Smooth muscle cell (in vitro differentiated cells): Measurements from ENCODE around the gene SRGN. TPM values are rescaled to one million over a fixed set of nuclear protein-coding genes. Genes with fewer than 3 reads are reported as not detected.

Source experiments
- DNase-seq: peaks from one replicate; lab custom pipeline; 2025; ENCODE audit not compliant: unreplicated experiment; lab: John Stamatoyannopoulos, UW
- H2AFZ ChIP-seq: fragments of 200-600 bp; sonication (generic); 2 replicates; pipeline ENCODE4 v1.6.0; 2016; ENCODE audit warnings: antibody characterized with exemption, low read depth, mild to moderate bottlenecking
- H3F3A ChIP-seq: fragments of 200-600 bp; sonication (generic); 2 replicates; pipeline ENCODE4 v1.6.0; 2017; ENCODE audit warnings: antibody characterized with exemption, low read depth
- H3K27ac ChIP-seq: fragments of 200-600 bp; sonication (generic); 2 replicates; pipeline ENCODE4 v1.5.1; 2016; ENCODE audit warnings: low read depth, mild to moderate bottlenecking
- H3K27me3 ChIP-seq: fragments of 200-600 bp; sonication (generic); 2 replicates; pipeline ENCODE4 v1.6.1; 2016; ENCODE audit warnings: low read depth, mild to moderate bottlenecking
- H3K36me3 ChIP-seq: fragments of 200-600 bp; sonication (generic); 2 replicates; pipeline ENCODE4 v1.5.1; 2016; ENCODE audit warnings: low read depth
- H3K4me1 ChIP-seq: fragments of 200-600 bp; sonication (generic); 2 replicates; pipeline ENCODE4 v1.5.1; 2016; ENCODE audit warnings: low read depth
- H3K4me2 ChIP-seq: fragments of 200-600 bp; sonication (generic); 2 replicates; pipeline ENCODE4 v1.6.0; 2016; ENCODE audit warnings: mild to moderate bottlenecking
- H3K4me3 ChIP-seq: fragments of 200-600 bp; sonication (generic); 2 replicates; pipeline ENCODE4 v1.5.1; 2016; ENCODE audit warnings: mild to moderate bottlenecking
- H3K79me2 ChIP-seq: fragments of 200-600 bp; sonication (generic); 2 replicates; pipeline ENCODE4 v1.6.0; 2016; ENCODE audit warnings: low read depth, mild to moderate bottlenecking
- H3K9ac ChIP-seq: fragments of 200-600 bp; sonication (generic); 2 replicates; pipeline ENCODE4 v1.6.0; 2016; ENCODE audit warnings: low read depth
- H3K9me3 ChIP-seq: fragments of 200-600 bp; sonication (generic); replicated peaks from 2 replicates; pipeline ENCODE4 v1.5.1; 2016; ENCODE audit warnings: low read depth
- H4K20me1 ChIP-seq: fragments of 200-600 bp; sonication (generic); 2 replicates; pipeline ENCODE4 v1.6.0; 2016; ENCODE audit warnings: low read depth
- WGBS: methylation state at CpG from one replicate; pipeline ENCODE4 v1.1.7; 2016; ENCODE audit warnings: low lambda C conversion rate; 5-methylcytosine and 5-hydroxymethylcytosine counted together
- polyA plus RNA-seq: library from polyadenylated mRNA; unstranded; fragments of >200 nt; fragmentation: Nextera tagmentation; extraction: Ambion mirVana; gene quantifications from 2 replicates; pipeline ENCODE4 v1.2.1, GENCODE V29; 2016
- total RNA-seq: library from RNA; depleted of rRNA; stranded (reverse); fragments of >200 nt; gene quantifications from 2 replicates; pipeline ENCODE4 v1.2.3, GENCODE V29; 2014
- TF ChIP-seq, protein P1 (sequence below): fragments of 200-600 bp; sonication (generic); IDR thresholded peaks from 2 replicates; pipeline ENCODE4 v1.5.1; 2017; ENCODE audit warnings: borderline replicate concordance, mild to moderate bottlenecking, antibody characterized with exemption; ENCODE audit not compliant: insufficient read depth, poor library complexity, severe bottlenecking

Gene SRGN
- total and polyA plus RNA-seq, 2 experiments from 2014 or later: not detected

DNA sequence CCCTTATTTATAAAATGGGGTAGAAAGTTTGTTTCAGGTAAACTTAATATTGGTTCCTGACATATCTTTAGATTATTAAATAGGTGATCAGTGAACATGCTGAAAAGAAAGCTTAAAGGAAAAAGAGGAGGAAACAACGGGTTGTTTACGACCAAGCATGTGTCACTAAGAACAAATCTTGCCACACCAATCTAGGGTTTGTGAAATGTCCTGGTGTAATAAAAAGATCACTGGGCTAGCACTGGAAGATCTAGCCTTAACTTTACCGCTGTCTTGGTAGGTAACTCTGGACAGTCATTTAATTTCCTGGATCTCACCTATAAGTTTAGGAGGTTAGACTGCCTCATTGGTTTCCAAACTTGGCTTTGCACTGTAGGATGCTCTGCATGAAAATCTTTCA is 55.1 kb downstream of the SRGN start:
- Histone ChIP-seq H3K9me3 (no peaks in the 10 kb centered on the region), H2AFZ (no peak overlapping the region), H3K4me1 (no peaks in the 10 kb centered on the region), H3K4me2 (no peak overlapping the region), H3K27me3 (no peaks in the 10 kb centered on the region), H3K27ac (no peak overlapping the region), H3K9ac (no peak overlapping the region), H3F3A (no peaks in the 10 kb centered on the region), H4K20me1 (peaks cover 93% of the 10 kb centered on the region), H3K4me3 (no peak overlapping the region), H3K79me2 (peaks cover 84% of the 10 kb centered on the region), H3K36me3 (no peaks in the 10 kb centered on the region)
- DNase-seq: no peak
- WGBS: 60% methylated on average over 3 of the region's 3 CpGs
- TF ChIP-seq, protein P1, sequence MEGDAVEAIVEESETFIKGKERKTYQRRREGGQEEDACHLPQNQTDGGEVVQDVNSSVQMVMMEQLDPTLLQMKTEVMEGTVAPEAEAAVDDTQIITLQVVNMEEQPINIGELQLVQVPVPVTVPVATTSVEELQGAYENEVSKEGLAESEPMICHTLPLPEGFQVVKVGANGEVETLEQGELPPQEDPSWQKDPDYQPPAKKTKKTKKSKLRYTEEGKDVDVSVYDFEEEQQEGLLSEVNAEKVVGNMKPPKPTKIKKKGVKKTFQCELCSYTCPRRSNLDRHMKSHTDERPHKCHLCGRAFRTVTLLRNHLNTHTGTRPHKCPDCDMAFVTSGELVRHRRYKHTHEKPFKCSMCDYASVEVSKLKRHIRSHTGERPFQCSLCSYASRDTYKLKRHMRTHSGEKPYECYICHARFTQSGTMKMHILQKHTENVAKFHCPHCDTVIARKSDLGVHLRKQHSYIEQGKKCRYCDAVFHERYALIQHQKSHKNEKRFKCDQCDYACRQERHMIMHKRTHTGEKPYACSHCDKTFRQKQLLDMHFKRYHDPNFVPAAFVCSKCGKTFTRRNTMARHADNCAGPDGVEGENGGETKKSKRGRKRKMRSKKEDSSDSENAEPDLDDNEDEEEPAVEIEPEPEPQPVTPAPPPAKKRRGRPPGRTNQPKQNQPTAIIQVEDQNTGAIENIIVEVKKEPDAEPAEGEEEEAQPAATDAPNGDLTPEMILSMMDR: no peak

DNA sequence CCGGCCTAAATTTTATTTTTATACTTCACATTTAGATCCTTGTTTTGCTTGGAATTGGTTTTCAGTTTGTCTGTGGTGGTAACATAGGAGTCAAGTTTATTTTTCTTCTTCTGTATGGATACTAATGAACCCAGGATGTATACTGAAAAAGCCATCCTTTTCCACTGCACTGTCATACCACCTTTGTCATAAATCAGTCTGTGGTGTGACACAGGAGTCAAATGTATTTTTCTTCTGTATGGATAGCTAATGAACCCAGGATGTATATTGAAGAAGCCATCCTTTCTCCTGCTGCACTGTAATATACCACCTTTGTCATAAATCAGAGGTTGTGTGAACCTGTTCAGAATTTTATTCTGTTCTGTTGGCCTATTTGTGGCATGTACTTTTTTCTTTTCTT is 57.4 kb downstream of the SRGN start:
- no peak for DNase-seq
- Histone ChIP-seq H3K36me3 (no peaks in the 10 kb centered on the region), H3K27me3 (no peaks in the 10 kb centered on the region), H4K20me1 (peaks cover 95% of the 10 kb centered on the region), H3K4me3 (no peak overlapping the region), H3K4me1 (no peaks in the 10 kb centered on the region), H3F3A (no peaks in the 10 kb centered on the region), H3K27ac (no peak overlapping the region), H3K9me3 (no peaks in the 10 kb centered on the region), H2AFZ (no peak overlapping the region), H3K4me2 (no peak overlapping the region), H3K9ac (no peak overlapping the region), H3K79me2 (peaks cover 76% of the 10 kb centered on the region)
- WGBS: 100% methylated on average over 1 of the region's 1 CpG
- TF ChIP-seq, protein P1: no peak

DNA sequence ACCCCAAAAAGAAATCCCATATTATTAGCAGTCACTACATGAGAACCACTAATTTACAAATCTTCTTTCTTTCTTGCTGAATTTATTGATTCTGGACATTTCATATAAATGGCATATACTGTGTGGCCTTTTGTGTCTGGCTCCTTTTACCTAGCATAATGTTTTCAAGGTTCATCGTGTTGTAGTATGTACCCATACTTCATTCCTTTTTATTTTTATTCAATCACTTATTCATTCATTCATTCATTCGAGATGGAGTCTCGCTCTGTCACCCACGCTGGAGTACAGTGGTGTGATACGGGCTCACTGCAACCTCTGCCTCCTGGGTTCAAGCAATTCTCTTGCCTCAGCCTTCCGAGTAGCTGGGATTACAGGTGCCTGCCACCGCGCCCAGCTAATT is 58.0 kb downstream of the SRGN start:
- Histone ChIP-seq H3K9me3 (no peaks in the 10 kb centered on the region), H3K27me3 (no peaks in the 10 kb centered on the region), H3K27ac (no peak overlapping the region), H2AFZ (no peak overlapping the region), H3K36me3 (no peaks in the 10 kb centered on the region), H3K4me3 (no peak overlapping the region), H3K4me2 (no peak overlapping the region), H3K4me1 (no peaks in the 10 kb centered on the region), H3K79me2 (peaks cover 71% of the 10 kb centered on the region), H4K20me1 (peaks cover 95% of the 10 kb centered on the region), H3K9ac (no peak overlapping the region), H3F3A (no peaks in the 10 kb centered on the region)
- no peak for DNase-seq
- 98% methylated on average over 8 of the region's 8 CpGs for WGBS
- TF ChIP-seq, protein P1: no peak

GRCh38 chr10:69146759-69147158 is 58.9 kb downstream of the SRGN start:
- Histone ChIP-seq H3K9ac (no peak overlapping the region), H2AFZ (no peak overlapping the region), H3K9me3 (no peaks in the 10 kb centered on the region), H3K79me2 (peaks cover 78% of the 10 kb centered on the region), H3K4me1 (no peaks in the 10 kb centered on the region), H3K27me3 (no peaks in the 10 kb centered on the region), H3K4me2 (no peak overlapping the region), H3K36me3 (no peaks in the 10 kb centered on the region), H4K20me1 (peaks cover 93% of the 10 kb centered on the region), H3F3A (no peaks in the 10 kb centered on the region), H3K27ac (no peak overlapping the region), H3K4me3 (no peak overlapping the region)
- whole genome bisulfite sequencing: 98% methylated on average over 2 of the region's 2 CpGs
- TF ChIP-seq, protein P1: no peak
- no peak for DNase-seq
